Measurements from ENCODE around the gene ZNF544. TPM values are rescaled to one million over a fixed set of nuclear protein-coding genes. Genes with fewer than 3 reads are reported as not detected.

The ZNF544 gene
- 22.1 and 32.9 TPM in 2 replicates for total RNA-seq

GRCh38 chr19:58228585-58229254 is at the start of gene ZNF544:
TSS of gene ZNF544 (plus strand) at chr19:58228914. CDS start at chr19:58244024, 15,110 bp downstream.
- no peaks in the 10 kb centered on the region for H3K9me3 ChIP-seq (ENCODE audit: low read depth, low read length)
- peaks cover 15% of the 10 kb centered on the region for H3K4me1 ChIP-seq (ENCODE audit: insufficient read depth, low read length)
- H3K27ac ChIP-seq (ENCODE audit: low read depth, low read length) = peak within 1 kb of the TSS; percentile 66
- peaks cover 7% of the 10 kb centered on the region for H4K20me1 ChIP-seq (ENCODE audit: insufficient read depth, low read length)
- peak; percentile 96 for DNase-seq (ENCODE audit: insufficient read length, low spot score, missing footprints)
- peaks cover 22% of the 10 kb centered on the region for H3K79me2 ChIP-seq (ENCODE audit: insufficient read depth, low read length)
- peak within 1 kb of the TSS; percentile 98 for H2AFZ ChIP-seq (ENCODE audit: low read length)
- H3K4me2 ChIP-seq (ENCODE audit: insufficient read depth, low read length) = peak within 1 kb of the TSS; percentile 85
- peaks cover 39% of the 10 kb centered on the region for H3K36me3 ChIP-seq (ENCODE audit: insufficient read depth, low read length)
- H3K27me3 ChIP-seq (ENCODE audit: insufficient read depth, low read length) = no peaks in the 10 kb centered on the region
- TF ChIP-seq CTCF (IDR thresholded peaks at IDR 0.05; ENCODE audit: extremely low read depth, low read depth, low read length) = no peak
- peak within 1 kb of the TSS; percentile 89 for H3K4me3 ChIP-seq (ENCODE audit: insufficient read depth, low read length)

GRCh38 chr19:58181902-58182576 is 46.7 kb upstream of the ZNF544 start:
- TF ChIP-seq CTCF (IDR thresholded peaks at IDR 0.05; ENCODE audit: extremely low read depth, low read depth, low read length) = peak; percentile 52
- H3K27ac ChIP-seq (ENCODE audit: low read depth, low read length) = no peak overlapping the region
- no peaks in the 10 kb centered on the region for H3K27me3 ChIP-seq (ENCODE audit: insufficient read depth, low read length)
- peak overlapping the region; percentile 99 for H3K4me3 ChIP-seq (ENCODE audit: insufficient read depth, low read length)
- peaks cover 31% of the 10 kb centered on the region for H3K36me3 ChIP-seq (ENCODE audit: insufficient read depth, low read length)
- peaks cover 44% of the 10 kb centered on the region for H3K9me3 ChIP-seq (ENCODE audit: low read depth, low read length)
- H3K4me2 ChIP-seq (ENCODE audit: insufficient read depth, low read length) = peak overlapping the region; percentile 80
- peak overlapping the region; percentile 70 for H2AFZ ChIP-seq (ENCODE audit: low read length)
- H4K20me1 ChIP-seq (ENCODE audit: insufficient read depth, low read length) = no peaks in the 10 kb centered on the region
- DNase-seq (ENCODE audit: insufficient read length, low spot score, missing footprints) = peak; percentile 72
- H3K79me2 ChIP-seq (ENCODE audit: insufficient read depth, low read length) = peaks cover 50% of the 10 kb centered on the region
- peaks cover 3% of the 10 kb centered on the region for H3K4me1 ChIP-seq (ENCODE audit: insufficient read depth, low read length)

GRCh38 chr19:58182577-58182988 is 46.1 kb upstream of the ZNF544 start:
- no peak for TF ChIP-seq CTCF (IDR thresholded peaks at IDR 0.05; ENCODE audit: extremely low read depth, low read depth, low read length)
- H3K9me3 ChIP-seq (ENCODE audit: low read depth, low read length) = peaks cover 43% of the 10 kb centered on the region
- H2AFZ ChIP-seq (ENCODE audit: low read length) = peak overlapping the region; percentile 70
- H4K20me1 ChIP-seq (ENCODE audit: insufficient read depth, low read length) = no peaks in the 10 kb centered on the region
- H3K79me2 ChIP-seq (ENCODE audit: insufficient read depth, low read length) = peaks cover 55% of the 10 kb centered on the region
- peaks cover 36% of the 10 kb centered on the region for H3K36me3 ChIP-seq (ENCODE audit: insufficient read depth, low read length)
- H3K4me3 ChIP-seq (ENCODE audit: insufficient read depth, low read length) = peak overlapping the region; percentile 99
- no peak for DNase-seq (ENCODE audit: insufficient read length, low spot score, missing footprints)
- H3K4me1 ChIP-seq (ENCODE audit: insufficient read depth, low read length) = peaks cover 3% of the 10 kb centered on the region
- H3K27ac ChIP-seq (ENCODE audit: low read depth, low read length) = peak overlapping the region; percentile 98
- H3K4me2 ChIP-seq (ENCODE audit: insufficient read depth, low read length) = peak overlapping the region; percentile 80
- no peaks in the 10 kb centered on the region for H3K27me3 ChIP-seq (ENCODE audit: insufficient read depth, low read length)

Measured in osteoblast (primary cell).